Suprapubic skin (tissue), 4 donors: ENCODE data around the gene MORF4L2. TPM values are rescaled to one million over a fixed set of nuclear protein-coding genes. Genes with fewer than 3 reads are reported as not detected.

ENCODE experiments used
- DNase-seq, 2 donors: peaks; one replicate each; pipeline ENCODE4 v3.0.0-alpha.2; 2019; ENCODE audit warnings: low spot score in 2 of 2
- H3K27ac ChIP-seq: fragments of 200-600 bp; sonication (generic); one replicate; pipeline ENCODE4 v1.5.1; 2019
- H3K27me3 ChIP-seq: fragments of 200-600 bp; sonication (generic); one replicate; pipeline ENCODE4 v1.5.1; 2019
- H3K36me3 ChIP-seq: fragments of 200-600 bp; sonication (generic); one replicate; pipeline ENCODE4 v1.5.1; 2019
- H3K4me1 ChIP-seq: fragments of 200-600 bp; sonication (generic); one replicate; pipeline ENCODE4 v1.5.1; 2019
- H3K4me3 ChIP-seq: fragments of 200-600 bp; sonication (generic); one replicate; pipeline ENCODE4 v1.5.1; 2019; ENCODE audit warnings: mild to moderate bottlenecking
- H3K9me3 ChIP-seq: fragments of 200-600 bp; sonication (generic); one replicate; pipeline ENCODE4 v1.5.1; 2019
- CTCF ChIP-seq, 2 donors: fragments of 200-600 bp in 1 of 2; fragments of 450-650 bp in 1 of 2; sonication (generic) in 1 of 2; IDR thresholded peaks; one replicate each; pipeline ENCODE4 v1.5.1; 2016 to 2019; ENCODE audit warnings: antibody characterized with exemption in 2 of 2, mild to moderate bottlenecking in 1 of 2, moderate library complexity in 1 of 2
- EP300 ChIP-seq: sonication (generic); formaldehyde crosslinking; IDR thresholded peaks from one replicate; pipeline ENCODE4 v1.6.1; 2017; ENCODE audit warnings: antibody characterized with exemption
- POLR2A ChIP-seq, 2 donors: fragments of 450-650 bp; IDR thresholded peaks; one replicate each; pipeline ENCODE4 v1.6.1; 2017; ENCODE audit warnings: antibody characterized with exemption in 2 of 2, mild to moderate bottlenecking in 2 of 2, moderate library complexity in 2 of 2
- POLR2AphosphoS5 ChIP-seq, 3 donors: sonication (generic); formaldehyde crosslinking; IDR thresholded peaks; one replicate each; pipeline ENCODE4 v1.6.1; 2017; ENCODE audit warnings: antibody characterized with exemption in 3 of 3
- WGBS: methylation state at CpG from one replicate; pipeline ENCODE4 v1.1.5; 2018; 5-methylcytosine and 5-hydroxymethylcytosine counted together
- total RNA-seq, 4 donors: library from RNA; depleted of rRNA; stranded (reverse); fragments of >200 nt; gene quantifications; one replicate each; pipeline ENCODE4 v1.1.0, GENCODE V29; 2016

Gene MORF4L2
- total RNA-seq, 4 donors from 2014 or later = 167 to 288 (median 246) TPM

GRCh38 chrX:103628386-103629317 is 57.8 kb downstream of the MORF4L2 start, which contains the start of gene TCEAL1:
Gene TCEAL1, plus strand, starts transcription at chrX:103628975. Its CDS starts 942 bp downstream, at chrX:103629917.
- H3K27me3 ChIP-seq = no peaks in the 10 kb centered on the region
- no peak for TF ChIP-seq CTCF (IDR thresholded peaks at IDR 0.05)
- no peak for TF ChIP-seq EP300
- no peak for TF ChIP-seq POLR2AphosphoS5 (IDR thresholded peaks at IDR 0.05)
- no peak for TF ChIP-seq POLR2A (IDR thresholded peaks at IDR 0.05)
- peaks cover 10% of the 10 kb centered on the region for H3K4me1 ChIP-seq
- peak; percentile 73 to 75 for DNase-seq
- H3K27ac ChIP-seq = peak within 1 kb of the TSS; percentile 94
- no peaks in the 10 kb centered on the region for H3K36me3 ChIP-seq
- 22% methylated on average over 32 of the region's 32 CpGs for WGBS
- H3K4me3 ChIP-seq = peak within 1 kb of the TSS; percentile 65
- no peaks in the 10 kb centered on the region for H3K9me3 ChIP-seq

- no peak overlapping the region for H3K27ac ChIP-seq
- peaks cover 10% of the 10 kb centered on the region for H3K4me1 ChIP-seq
- TF ChIP-seq POLR2AphosphoS5 (IDR thresholded peaks at IDR 0.05) (no peak), POLR2A (IDR thresholded peaks at IDR 0.05) (no peak), CTCF (IDR thresholded peaks at IDR 0.05) (no peak), EP300 (no peak)
- no peaks in the 10 kb centered on the region for H3K36me3 ChIP-seq
- DNase-seq = no peak
- H3K9me3 ChIP-seq = no peaks in the 10 kb centered on the region
- no peaks in the 10 kb centered on the region for H3K27me3 ChIP-seq
- H3K4me3 ChIP-seq = no peak overlapping the region
These were observed 59.6 kb downstream of the MORF4L2 start for GRCh38 chrX:103626855-103627254.

Other genes with a start within 250 kb of the MORF4L2 start
- gene RAB40A, start 167.2 kb downstream of the MORF4L2 start, total RNA-seq = 1 to 10 TPM in 2 of 4 donors, under 1 TPM in 1, not detected in 1; 0.31 to 2.4 (median 2.3) TPM
- 10 to 100 TPM; 56.3 to 71.1 (median 67.4) TPM for gene TCEAL4, start 101.2 kb downstream of the MORF4L2 start, total RNA-seq
- gene TCEAL3, start 78.7 kb downstream of the MORF4L2 start, total RNA-seq = 10 to 100 TPM in 3 of 4 donors, 1 to 10 TPM in 1; 9.2 to 18.3 (median 13.8) TPM
- gene TCEAL1, start 57.7 kb downstream of the MORF4L2 start, total RNA-seq = 10 to 100 TPM; 49.3 to 63.1 (median 54.3) TPM
- gene TMEM31, start 24.2 kb upstream of the MORF4L2 start, total RNA-seq = not detected
- gene PLP1, start 90.1 kb upstream of the MORF4L2 start, total RNA-seq = 10 to 100 TPM; 11.2 to 27.5 (median 17.1) TPM
- 1 to 10 TPM in 1 of 4 donors, under 1 TPM in 3; 0.16 to 2.1 (median 0.53) TPM for gene RAB9B, start 145.6 kb upstream of the MORF4L2 start, total RNA-seq